ENCODE data around the gene SAT2.

SAT2 gene

DNA sequence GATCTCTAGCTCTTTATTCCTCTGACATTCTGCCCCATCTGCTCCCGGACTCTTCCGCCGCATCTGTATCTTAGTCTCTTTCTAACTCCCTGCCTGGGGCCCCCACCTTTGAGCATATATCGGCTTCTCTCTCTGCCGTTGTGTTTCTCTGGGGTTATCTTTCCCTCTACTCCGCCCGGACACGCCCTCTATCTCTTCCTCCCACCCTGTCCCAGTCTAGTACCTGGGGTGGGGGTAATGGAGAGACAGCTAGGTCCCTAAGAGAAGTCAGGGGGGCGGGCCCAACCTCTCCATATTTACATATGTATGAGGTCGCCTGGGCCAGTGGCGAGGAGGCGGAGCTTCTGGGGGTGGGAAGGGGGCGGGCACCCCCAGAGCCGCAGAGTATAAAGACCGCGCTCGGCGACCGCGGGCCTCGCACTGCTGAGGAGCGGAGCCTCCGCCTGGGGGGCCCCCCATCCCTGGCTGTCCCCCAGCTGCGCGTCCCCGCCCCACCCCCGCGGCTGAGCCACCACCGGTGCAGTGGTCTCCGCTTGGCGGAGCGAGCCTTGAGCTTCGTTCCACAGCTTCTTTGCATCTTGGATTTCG, 23.0 kb upstream of the SAT2 start, which contains the start of gene ATP1B2 (continued):
- no peak for TF ChIP-seq ZNF292 (tag by site-specific recombination; IDR thresholded peaks at IDR 0.05; ENCODE audit: borderline replicate concordance, low read depth)
- no peak for TF ChIP-seq ZEB2 (tag by site-specific recombination; IDR thresholded peaks at IDR 0.05)
- no peak for TF ChIP-seq ZNF311 (tag by site-specific recombination; IDR thresholded peaks at IDR 0.05; ENCODE audit: borderline replicate concordance)
- no peak for TF ChIP-seq ZNF18 (tag by site-specific recombination; IDR thresholded peaks at IDR 0.05)
- TF ChIP-seq SETDB1 (IDR thresholded peaks at IDR 0.05; ENCODE audit: insufficient read length, low read length), result no peak
- TF ChIP-seq ZNF398 (tag by site-specific recombination; IDR thresholded peaks at IDR 0.05), result peak; percentile 81
- TF ChIP-seq REPIN1 (tag by site-specific recombination; IDR thresholded peaks at IDR 0.05; ENCODE audit: low read depth), result no peak
- TF ChIP-seq ZNF302 (tag by site-specific recombination; IDR thresholded peaks at IDR 0.05; ENCODE audit: low read depth), result no peak
- no peak for TF ChIP-seq ZNF677 (tag by site-specific recombination; IDR thresholded peaks at IDR 0.05)
- no peak for TF ChIP-seq ZBTB21 (tag by site-specific recombination; IDR thresholded peaks at IDR 0.05)
- no peak for TF ChIP-seq MYNN (tag by site-specific recombination; IDR thresholded peaks at IDR 0.05; ENCODE audit: borderline replicate concordance)
- TF ChIP-seq, protein P1, sequence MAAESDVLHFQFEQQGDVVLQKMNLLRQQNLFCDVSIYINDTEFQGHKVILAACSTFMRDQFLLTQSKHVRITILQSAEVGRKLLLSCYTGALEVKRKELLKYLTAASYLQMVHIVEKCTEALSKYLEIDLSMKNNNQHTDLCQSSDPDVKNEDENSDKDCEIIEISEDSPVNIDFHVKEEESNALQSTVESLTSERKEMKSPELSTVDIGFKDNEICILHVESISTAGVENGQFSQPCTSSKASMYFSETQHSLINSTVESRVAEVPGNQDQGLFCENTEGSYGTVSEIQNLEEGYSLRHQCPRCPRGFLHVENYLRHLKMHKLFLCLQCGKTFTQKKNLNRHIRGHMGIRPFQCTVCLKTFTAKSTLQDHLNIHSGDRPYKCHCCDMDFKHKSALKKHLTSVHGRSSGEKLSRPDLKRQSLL (tag by site-specific recombination; IDR thresholded peaks at IDR 0.05), result no peak
- TF ChIP-seq ZNF670 (tag by site-specific recombination; IDR thresholded peaks at IDR 0.05; ENCODE audit: low read depth), result no peak
- TF ChIP-seq ZIC2 (tag by site-specific recombination; IDR thresholded peaks at IDR 0.05), result no peak
- peak; percentile 66; the same call in 1 of the 2 replicates for TF ChIP-seq ZNF394 (tag by site-specific recombination; IDR thresholded peaks at IDR 0.05; ENCODE audit: borderline replicate concordance)
- no peak for TF ChIP-seq ZNF664 (tag by site-specific recombination; IDR thresholded peaks at IDR 0.05)
- TF ChIP-seq EGR2 (tag by site-specific recombination; IDR thresholded peaks at IDR 0.05; ENCODE audit: low read depth), result peak; percentile 33
- TF ChIP-seq, protein P2, sequence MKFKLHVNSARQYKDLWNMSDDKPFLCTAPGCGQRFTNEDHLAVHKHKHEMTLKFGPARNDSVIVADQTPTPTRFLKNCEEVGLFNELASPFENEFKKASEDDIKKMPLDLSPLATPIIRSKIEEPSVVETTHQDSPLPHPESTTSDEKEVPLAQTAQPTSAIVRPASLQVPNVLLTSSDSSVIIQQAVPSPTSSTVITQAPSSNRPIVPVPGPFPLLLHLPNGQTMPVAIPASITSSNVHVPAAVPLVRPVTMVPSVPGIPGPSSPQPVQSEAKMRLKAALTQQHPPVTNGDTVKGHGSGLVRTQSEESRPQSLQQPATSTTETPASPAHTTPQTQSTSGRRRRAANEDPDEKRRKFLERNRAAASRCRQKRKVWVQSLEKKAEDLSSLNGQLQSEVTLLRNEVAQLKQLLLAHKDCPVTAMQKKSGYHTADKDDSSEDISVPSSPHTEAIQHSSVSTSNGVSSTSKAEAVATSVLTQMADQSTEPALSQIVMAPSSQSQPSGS (tag by site-specific recombination; IDR thresholded peaks at IDR 0.05; ENCODE audit: low read depth), result no peak

DNA sequence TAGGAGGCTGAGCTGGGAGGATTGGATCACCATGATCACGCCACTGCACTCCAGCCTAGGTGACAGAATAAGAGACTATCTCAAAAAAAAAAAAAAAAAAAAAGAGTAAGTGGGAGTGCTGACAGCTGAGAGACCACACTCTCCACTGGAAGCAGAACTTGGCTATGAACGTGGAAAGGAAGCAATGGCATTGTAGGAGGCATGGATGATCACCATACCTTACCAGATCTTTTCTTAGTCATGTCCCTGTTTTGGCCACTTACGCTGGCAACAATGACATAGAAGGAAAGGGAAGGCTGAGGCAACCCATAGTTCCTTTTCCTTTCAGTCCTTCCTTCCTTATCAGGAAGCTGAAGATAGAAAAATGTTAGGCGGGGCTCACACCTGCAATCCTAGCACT, 19.4 kb upstream of the SAT2 start:
- Histone ChIP-seq H3K36me3 (ENCODE audit: control insufficient read depth in 2 of 2, insufficient read depth in 1 of 2, low read length in 2 of 2) (no peaks in the 10 kb centered on the region), H3K27ac (ENCODE audit: extremely low read depth, low read depth, low read length) (no peak overlapping the region), H3K4me1 (ENCODE audit: control insufficient read depth, insufficient read depth, low read length) (peaks cover 5% of the 10 kb centered on the region), H3K4me3 (ENCODE audit: low read depth, low read length) (no peak overlapping the region), H3K9me3 (ENCODE audit: control insufficient read depth, insufficient read depth, low read depth, low read length) (no peaks in the 10 kb centered on the region)
- ChIA-PET POLR2A (interaction anchor here (0.6 to 2.8 kb wide), 5 partner anchors 10 to 40 kb away, joined by 3 to 17 read pairs (median 6); partner anchors contain the start of genes SAT2 and TP53), CTCF (interaction anchor here (0.6 to 1.4 kb wide), 2 partner anchors 41 to 507 kb away, joined by 3 to 5 read pairs; partner anchors contain the start of gene TP53)
- TF ChIP-seq ZFP37 (tag by site-specific recombination; IDR thresholded peaks at IDR 0.05), result no peak
- TF ChIP-seq ZNF223 (tag by site-specific recombination; IDR thresholded peaks at IDR 0.05), result no peak
- no peak for TF ChIP-seq ZIC2 (tag by site-specific recombination; IDR thresholded peaks at IDR 0.05)
- no peak for TF ChIP-seq PRDM4 (tag by site-specific recombination; IDR thresholded peaks at IDR 0.05)
- TF ChIP-seq ZBTB17 (tag by site-specific recombination; IDR thresholded peaks at IDR 0.05), result no peak
- no peak for TF ChIP-seq ZNF416 (tag by site-specific recombination; IDR thresholded peaks at IDR 0.05)
- TF ChIP-seq ZNF664 (tag by site-specific recombination; IDR thresholded peaks at IDR 0.05), result no peak
- no peak for TF ChIP-seq ZNF350 (tag by site-specific recombination; IDR thresholded peaks at IDR 0.05)
- TF ChIP-seq, protein P3, sequence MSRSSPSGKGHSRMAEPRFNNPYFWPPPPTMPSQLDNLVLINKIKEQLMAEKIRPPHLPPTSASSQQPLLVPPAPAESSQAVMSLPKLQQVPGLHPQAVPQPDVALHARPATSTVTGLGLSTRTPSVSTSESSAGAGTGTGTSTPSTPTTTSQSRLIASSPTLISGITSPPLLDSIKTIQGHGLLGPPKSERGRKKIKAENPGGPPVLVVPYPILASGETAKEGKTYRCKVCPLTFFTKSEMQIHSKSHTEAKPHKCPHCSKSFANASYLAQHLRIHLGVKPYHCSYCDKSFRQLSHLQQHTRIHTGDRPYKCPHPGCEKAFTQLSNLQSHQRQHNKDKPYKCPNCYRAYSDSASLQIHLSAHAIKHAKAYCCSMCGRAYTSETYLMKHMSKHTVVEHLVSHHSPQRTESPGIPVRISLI (tag by site-specific recombination; IDR thresholded peaks at IDR 0.05), result no peak
